NCI-H524 treated with DMSO at 0.1 percent for 48 hours (cell line): Measurements from ENCODE around the gene CTCFL.

ENCODE experiments used
- DNase-seq: peaks from one replicate; lab custom pipeline; 2025; lab: John Stamatoyannopoulos, UW

The CTCFL gene

DNA sequence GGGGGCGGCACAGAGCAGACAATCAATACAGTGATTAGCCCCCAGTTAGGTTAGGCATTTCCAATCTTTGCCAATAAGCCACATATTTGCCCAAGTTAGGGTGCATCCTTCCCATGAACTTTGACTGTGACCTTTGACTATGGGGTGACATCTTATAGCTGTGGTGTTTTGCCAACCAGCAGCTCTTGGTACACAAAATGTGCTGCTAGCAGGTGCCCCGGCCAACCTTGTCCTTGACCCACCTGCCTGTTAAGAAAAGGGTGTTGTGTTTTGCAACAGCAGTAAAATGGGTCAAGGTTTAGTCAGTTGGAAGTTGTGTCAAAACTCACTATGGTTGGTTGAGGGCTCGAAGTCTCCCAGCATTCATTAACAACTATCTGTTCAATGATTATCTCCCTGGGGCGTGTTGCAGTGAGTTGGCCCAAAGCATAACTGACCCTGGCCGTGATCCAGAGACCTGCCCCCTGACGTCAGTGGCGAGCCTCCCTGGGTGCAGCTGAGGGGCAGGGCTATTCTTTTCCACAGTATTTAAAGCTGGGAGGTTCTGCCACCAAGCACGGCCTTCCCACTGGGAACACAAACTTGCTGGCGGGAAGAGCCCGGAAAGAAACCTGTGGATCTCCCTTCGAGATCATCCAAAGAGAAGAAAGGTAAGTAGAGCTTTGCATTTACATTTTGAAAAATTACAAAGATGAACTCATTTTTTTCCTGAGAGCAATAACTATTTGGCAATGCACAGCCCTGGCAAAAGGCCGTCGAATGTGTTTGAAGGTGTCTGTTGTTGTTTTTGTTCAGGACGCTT lies 35.8 kb upstream of the CTCFL start, which contains the start of gene PCK1:
PCK1 (plus strand) TSS at position 557 of the 802 bp plus-strand sequence. CDS start 302 bp downstream, outside the sequence.
- no peak for DNase-seq

DNA sequence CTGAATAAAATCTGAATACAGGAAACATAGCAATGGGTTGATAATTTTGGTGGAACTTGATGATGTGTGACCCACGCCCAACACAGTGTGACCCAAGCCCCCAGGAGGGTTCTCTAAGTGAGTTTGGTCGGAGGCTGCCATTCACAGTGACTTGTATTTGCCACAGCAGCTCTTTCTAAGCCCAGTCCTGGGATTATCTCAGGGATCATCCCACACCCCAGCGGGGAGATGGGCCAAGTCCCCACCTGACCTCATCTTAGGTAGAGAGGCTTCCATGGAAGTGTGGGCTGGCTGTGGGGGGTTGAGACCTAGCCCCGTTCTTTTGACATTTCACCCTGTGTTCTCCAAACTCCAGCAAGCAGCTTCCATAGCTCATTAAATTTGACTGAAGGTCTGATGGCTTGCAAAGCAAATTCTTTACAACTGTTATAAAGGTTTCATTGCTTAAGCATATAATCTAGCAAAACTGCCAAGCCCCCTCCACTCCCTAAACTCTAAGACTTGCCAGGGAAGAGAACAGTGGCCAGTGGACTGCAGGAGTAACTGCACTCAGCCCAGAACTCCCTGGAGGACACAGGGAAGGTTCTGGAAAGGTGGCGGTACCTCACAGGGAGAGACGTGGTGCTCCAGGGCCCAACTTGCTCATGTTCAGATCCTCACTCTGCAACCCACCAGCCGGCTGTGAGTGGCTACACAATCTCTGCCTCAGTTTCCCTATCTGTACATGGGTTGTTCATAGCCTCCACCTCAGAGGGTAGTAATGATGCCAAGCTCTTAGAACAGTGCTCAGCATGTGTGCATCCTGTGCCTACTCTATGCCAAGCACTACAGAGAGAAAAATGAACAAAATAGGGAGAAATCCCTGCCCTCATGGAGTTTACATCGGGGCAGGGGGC lies 35.0 kb upstream of the CTCFL start:
- DNase-seq = no peak

DNA sequence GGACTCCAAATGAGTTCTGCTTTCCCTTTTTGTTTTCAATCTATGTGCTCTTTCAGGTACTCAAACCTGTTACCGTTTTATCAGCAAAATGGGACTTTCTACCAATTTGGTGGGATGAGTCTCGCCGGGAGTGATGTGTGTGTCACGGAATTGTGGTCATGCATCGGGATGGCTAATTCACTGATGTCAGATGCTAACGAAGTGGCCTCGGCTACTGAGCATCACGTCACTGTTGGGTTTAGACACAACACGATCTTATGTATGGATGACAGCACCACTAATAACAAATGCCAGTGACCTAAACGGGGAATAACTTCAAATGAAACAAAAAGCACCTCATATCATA lies 34.3 kb upstream of the CTCFL start:
- no peak for DNase-seq

DNA sequence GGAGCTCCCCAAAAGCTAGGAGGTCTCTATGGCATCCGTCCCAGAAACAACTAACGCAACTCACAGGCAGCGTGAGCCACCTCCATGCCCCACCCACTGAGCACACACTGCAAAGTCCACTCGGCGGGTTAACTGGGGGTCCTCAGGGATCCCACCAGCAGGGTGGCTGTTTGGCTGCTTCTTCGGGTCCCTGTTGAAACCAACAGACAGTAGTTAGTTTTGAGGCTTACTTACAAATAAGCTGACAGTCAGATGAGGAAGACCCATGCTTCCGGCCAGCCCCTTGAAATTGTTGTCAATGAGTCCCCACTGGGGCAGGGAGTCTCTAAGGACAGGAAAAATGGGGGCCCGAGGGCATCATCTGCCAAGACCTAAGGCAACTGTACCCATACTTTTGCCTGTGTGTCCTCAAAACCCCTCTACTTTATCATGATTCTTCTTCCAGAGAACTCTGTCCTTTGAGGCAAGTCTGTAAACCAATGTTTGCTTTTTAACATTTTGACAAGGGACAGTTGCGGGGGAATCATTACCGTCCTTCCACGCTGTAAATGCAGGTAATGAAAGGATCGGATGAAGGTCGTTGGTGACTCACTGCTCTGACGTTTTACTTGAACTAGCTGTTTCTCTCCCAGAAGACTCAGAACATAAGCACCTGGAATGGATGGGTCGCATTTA lies 33.8 kb upstream of the CTCFL start:
- no peak for DNase-seq

DNA sequence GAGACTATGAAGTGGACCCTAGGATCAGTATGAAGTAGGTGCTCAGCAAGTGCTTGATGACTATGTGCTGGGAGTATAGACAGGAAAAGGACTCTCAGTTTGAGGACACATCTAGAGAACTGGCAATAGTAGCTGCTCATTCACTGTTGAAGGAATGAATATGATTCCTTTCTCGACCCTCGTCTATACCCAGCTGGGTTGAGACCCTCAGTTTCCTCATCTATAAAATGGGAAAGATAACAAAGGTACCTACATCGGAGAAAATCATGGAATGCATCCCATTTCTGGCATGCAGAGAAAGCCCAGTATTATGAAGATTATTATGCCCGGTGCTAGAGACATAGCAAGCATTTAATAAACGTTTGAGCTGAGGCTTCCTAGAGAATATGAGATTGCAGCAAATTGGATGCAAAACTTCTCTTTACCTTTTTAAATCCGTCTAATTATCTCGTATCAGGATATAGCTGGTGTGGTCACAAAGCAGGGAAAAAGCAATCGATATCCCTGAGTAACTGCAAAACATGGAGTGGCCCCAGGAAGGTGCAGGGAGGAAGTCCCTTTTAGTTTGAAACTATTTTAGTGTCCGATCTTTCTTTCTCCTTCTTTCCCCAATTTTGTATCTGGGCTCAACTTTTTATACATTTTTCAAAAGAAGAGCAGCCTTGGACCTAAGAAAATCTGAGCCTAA lies 33.1 kb upstream of the CTCFL start:
- DNase-seq = no peak

DNA sequence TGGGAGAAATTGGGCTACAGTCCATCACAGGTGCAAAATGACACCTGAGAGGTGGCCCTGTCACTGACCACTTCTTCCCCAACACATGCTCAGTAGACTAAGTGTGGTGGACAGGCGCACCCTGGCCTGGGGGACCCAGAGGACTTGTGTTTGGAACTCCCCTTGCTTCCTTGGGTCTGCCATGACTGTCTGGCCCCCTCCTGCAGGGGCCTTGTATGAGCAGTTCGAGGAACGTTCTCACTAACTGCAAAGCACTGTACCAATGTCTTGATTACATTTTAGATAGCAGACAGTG lies 32.0 kb upstream of the CTCFL start:
- no peak for DNase-seq

DNA sequence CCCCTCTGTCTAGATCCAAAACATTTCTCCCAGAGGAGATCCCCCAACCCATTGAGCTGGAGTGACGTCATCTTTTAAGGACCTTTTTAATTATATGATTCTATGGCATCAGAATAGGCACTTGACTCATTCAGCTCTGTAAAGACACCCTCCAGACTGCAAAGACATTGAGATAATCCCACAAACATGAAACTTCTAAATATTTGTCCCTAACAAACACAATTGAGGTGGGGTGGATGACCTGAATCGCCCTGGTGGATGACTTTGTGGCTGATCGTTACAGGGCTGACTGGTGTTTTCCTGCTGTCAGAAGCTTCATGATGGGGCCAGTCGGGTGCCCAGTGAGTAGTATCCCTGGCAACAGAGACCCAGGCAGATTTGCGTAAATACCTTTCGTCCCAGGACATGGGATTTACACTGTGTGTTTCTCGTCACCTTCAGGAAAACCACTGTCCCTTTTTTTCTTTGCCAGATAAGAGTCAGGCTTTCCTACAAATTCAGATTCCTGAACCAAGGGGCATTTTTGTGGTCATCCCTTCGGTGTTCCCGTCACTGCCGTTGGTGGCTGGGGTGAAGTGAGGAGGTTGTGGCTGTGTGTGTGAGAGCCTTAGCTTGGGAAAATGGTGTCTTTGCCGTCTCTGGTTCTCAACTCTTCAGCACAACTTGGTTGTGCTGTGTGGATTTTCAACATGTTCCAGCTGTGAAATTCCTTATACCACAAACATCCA lies 30.7 kb upstream of the CTCFL start:
- DNase-seq = no peak

DNA sequence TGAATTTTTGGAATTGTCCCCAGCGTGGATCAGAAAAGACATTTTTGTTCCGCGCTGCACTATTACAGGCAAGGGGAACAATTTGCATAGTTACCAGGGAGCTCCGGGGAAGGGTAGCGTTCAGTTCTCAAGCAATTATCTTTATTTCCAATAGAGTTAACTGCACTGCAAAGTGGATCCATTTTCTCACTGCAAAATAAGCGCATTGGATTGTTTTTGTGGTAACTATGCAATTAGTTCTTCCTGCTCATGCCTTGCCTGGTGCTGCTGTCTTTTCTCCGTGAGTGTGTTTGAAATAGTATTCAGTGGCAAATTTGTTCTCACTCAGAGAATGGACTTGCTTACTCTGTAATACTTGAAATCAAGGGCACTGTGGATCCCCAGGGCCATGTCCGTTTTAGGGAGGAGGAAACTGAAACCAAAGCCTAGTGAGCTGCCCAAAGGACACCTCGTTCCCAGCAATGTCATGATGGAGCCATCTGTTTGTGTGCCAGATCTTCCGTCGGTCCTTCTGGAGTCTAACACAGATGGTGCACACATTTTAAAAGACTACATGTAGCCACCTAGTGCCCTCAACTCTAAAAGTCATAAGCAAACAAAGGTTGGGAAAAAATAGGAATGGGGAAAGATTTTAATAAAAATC lies 28.6 kb upstream of the CTCFL start:
- DNase-seq = no peak

DNA sequence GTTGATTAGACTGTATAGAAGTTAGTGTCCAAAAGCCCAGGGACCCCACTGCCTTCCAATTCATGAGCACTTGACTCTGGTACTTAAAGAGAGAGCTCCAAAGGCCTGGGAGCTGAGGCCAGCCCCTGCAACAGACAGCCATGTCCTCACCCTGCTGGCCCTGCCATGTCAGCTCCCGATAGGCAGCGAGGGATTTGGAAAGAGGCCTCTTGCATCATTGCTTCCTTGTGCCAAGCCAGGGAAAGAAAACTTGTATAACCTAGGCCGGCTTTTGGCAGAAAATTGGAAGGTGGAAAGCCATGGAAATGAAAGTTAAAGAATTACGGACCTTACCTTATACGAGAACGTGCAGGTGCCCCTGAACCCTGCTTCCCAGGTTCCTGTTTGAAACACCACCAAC lies 27.5 kb upstream of the CTCFL start:
- no peak for DNase-seq

DNA sequence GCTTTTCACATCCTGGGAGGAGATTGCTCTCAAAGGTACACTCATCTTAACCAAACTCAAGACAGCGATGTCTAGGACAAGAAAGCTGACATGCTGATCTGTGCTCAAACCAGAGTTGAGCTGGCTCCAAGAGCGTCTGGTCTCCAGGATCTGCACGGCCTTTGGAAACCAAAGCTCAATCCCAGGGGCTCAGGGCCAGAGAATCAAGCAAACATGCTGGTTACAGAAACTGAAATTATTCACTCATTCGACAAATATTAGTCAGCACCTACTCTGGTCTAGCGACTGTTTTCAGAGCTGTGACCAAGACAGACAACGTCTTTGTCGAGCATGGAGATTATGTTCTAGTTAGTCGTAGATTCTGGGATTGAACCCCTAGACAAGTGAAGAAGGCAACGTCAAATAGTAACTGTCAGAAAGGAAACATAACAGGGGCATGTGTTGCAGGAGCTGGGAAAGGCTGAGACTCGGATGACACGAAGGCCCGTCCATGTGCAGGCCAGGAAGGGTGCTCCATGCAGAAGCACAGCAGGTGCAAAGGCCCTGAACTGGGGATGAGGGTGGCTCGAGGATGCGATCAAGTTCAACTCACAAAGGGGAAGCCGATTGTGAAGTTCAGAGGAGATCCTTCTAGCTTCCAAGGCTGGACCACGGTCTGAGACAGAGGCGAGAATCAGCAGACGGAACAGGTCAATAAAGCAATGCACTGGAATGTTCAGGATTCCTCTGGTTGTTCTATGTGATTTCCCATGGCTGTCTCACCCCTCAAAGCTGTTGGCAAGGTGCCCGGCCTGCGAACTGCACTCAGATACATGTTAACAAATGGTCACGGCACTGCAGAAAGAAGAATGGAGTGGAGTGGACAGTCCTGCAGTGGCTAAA lies 23.5 kb upstream of the CTCFL start:
- no peak for DNase-seq

DNA sequence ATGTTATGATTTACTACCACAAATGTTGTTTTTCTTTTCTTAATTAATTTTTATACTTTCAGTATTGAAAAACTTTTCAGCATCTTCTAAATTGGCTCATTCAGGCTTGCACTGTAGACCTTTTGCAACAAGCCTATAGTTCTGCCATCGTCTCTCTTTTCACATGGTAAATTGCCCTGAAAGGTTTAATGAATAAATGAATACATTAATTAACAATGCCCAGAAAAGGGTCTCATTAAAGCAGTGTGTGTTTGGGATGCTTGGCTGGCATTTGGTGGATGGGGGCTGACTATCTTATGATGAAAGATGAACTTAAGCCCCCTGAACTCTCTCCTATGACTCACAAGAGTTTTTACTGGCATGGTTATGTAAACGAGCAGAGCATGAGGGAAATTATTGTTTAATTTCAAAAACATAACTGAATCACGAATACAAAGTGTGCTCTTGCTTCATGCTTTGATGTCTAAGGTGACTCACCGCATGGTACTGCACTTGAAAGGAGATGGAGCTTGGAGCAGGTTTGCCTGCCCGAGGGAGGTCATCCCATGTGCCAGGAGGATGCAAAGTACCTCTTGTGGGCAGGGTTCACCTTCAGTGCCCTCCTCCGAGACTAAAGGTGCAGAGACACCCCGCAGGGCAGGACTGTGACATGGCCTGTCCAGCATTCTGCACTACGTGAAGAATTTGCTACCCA lies 22.2 kb upstream of the CTCFL start:
- DNase-seq = no peak

DNA sequence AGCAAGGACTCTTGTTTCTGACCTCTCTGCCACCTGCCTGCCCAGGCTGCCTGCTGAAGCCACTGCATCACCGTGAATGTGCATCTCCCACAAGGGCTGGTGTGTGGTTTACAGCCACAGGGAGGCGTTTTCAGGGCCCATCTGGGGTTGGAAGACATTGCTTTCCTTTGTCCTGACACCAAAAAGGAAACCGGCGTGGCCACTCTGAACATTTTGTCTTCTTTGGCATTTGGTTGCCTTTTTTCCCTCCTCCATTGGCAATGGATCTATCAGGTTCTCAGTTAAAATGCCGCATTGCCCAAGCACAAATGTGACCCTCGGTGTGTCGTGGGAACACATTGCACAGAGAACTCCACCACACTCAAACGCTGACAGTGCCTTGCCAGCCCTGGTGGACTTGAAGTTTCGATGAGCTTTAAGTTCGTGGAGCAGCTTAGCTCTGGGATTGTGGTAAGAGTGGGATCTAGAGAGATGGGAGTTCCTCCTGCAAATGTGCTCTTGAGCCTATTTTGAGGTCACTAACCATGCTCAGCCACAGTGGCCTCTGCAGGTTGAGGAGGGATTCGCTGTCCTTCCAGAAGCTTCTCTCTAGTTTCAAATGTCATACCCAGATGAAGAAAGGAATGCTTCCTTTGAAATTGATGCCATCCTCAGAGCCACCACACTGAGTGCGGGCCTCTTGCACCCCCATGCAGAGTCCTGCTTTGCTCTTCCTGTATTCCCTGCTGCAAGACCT lies 21.2 kb upstream of the CTCFL start:
- DNase-seq = no peak

DNA sequence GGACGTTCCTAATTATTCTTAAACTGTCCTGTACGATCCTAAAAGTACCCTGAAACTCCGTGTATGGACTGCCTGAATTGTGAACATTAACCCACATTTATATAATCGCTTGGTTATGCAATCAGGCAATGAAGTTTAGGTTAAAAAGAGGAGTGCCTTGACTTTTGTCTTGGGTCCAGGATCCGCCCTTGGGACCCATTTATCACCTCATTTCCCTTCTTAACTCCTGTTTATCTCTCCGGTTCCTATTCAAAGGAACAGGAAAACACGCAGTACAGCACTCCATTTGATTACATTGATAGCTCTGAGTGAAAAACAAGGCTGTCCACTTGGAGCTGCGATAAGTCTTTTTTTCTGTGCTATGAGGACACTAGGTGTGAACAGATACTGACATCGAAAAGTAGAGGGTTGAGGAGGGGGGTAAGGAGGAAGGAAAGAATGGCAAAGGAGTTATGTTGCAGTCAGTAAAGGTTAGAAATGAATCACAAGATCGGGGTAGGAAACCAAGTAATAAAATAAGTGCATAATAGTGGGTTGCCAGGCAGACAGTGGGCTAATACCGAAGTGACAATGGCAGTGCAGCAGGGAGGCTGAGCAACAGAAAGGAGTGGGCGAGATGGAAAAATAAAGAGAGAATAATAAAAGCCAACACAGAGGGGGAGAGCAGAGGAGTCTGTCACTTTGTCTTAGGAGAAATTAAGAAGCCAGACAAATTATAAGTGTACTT lies 20.1 kb upstream of the CTCFL start:
- no peak for DNase-seq

DNA sequence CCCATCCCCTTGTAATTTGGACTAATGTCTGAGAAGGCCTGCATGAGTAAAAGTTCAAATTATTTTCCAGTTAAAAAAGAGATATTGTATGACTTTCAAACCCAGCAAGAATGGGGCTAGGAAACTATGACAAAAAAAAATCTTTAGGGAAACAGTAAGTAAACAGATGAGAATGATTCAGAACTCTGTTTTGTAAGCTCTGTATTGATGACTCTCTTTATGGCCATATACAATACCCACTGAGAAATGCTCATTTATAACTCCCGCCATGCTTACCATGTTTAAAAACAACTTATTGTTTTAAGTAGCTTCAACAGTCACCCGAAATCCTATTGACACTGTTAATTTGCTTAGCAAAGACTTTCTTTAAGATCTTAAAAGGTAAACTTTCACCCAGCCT lies 18.8 kb upstream of the CTCFL start:
- DNase-seq = no peak

DNA sequence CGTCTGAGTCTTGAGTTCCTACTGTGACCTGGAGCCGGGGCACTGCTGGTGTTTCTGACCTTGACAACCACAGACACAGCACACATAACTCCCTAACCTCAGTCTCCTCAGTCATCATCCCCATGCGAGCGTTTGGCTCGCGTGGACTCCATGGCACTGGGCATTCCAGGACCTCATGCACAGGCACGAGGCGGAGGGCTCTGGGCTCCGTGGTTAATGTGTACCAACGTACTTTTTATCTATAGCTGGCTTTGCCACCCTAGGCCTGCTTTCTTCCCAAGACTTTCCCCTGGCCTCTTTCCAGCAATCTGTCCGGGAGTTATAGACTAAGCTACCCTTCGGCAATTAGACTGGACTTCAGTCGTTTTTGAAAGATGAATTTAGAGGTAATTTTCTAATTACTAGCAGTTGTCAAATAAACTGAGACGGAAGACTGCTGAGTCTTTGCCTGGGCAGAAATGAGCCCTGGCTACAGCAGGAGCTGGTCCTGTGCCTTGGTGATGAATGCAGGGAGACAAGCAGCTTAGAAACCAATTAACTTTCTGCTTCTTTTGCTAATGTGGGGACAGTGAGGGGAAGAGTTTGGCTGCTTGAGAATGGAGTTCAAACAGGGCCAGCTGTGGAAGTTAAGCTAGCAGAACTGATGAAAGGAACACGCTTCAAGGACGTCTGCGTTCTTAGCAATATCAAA lies 16.1 kb upstream of the CTCFL start:
- DNase-seq = no peak

DNA sequence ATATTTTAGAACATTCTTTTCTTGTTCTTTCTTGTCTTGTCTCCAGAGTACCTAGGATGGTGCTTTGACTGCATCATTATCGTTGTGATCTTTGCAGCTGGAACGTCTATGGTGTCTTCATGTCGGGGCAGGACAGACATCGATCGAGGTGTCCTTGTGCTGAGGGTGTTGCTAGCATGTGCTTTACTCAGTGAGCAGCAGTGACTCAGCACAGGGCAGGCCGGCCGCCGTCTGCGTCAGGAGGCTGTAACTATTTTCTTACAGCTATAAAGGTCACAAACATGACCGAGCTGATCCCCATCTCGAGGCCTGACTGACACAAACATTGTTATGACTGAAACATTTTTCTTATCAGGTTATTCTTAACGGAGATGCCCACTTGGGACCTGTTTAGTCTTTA lies 14.9 kb upstream of the CTCFL start:
- no peak for DNase-seq

DNA sequence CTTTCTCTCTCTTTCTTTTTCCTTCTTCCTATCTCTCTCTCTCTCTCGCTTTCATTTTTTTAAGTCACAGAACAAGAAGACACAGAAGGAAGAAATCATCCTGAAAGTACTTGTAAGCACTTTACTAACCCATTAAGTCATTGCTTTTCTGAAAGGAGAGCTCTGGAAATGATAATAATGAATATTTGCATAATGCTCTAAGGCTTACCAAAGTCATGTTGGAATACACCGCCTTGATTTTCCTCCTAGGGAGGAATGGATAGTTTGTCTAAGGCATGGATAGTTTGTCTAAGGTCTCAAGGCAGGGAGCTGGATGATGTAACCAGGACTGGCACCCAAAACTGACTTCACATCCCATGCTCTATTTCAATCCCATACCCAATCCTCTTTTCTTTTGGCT lies 12.9 kb upstream of the CTCFL start:
- DNase-seq = no peak
